HG03196 (cell line): Measurements from ENCODE around the gene SPATA9.

ENCODE experiments used
- ATAC-seq: cut with Tn5 transposase; IDR thresholded peaks from one replicate; pipeline ENCODE4 v1.9.1; 2021; ENCODE audit not compliant: unreplicated experiment

The SPATA9 gene, protein sequence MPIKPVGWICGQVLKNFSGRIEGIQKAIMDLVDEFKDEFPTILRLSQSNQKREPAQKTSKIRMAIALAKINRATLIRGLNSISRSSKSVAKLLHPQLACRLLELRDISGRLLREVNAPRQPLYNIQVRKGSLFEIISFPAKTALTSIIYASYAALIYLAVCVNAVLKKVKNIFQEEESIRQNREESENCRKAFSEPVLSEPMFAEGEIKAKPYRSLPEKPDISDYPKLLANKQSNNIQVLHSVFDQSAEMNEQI

DNA sequence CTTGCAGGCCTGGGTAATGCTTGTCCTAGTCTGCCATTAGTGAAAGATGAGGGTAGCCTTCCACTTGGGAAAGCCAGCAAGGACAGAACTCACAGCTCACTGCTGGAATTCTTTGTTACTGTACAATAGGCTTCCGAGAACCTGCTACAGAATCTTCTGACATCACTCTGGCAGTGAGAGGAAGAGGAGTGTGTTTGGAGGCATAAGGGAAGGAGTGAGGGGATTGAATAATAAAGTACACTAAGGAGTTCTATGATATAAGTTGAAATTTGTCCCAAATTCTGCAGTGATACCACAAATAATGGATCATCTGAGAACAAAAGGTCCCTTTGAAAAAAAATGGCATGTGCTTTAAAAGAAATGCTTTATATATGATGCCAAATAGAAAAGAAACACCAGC lies at the start of gene SPATA9:
TSS of gene SPATA9 (minus strand) at position 101 of the 400 bp plus-strand sequence. CDS start 137 bp downstream, outside the sequence.
- ATAC-seq: no peak

DNA sequence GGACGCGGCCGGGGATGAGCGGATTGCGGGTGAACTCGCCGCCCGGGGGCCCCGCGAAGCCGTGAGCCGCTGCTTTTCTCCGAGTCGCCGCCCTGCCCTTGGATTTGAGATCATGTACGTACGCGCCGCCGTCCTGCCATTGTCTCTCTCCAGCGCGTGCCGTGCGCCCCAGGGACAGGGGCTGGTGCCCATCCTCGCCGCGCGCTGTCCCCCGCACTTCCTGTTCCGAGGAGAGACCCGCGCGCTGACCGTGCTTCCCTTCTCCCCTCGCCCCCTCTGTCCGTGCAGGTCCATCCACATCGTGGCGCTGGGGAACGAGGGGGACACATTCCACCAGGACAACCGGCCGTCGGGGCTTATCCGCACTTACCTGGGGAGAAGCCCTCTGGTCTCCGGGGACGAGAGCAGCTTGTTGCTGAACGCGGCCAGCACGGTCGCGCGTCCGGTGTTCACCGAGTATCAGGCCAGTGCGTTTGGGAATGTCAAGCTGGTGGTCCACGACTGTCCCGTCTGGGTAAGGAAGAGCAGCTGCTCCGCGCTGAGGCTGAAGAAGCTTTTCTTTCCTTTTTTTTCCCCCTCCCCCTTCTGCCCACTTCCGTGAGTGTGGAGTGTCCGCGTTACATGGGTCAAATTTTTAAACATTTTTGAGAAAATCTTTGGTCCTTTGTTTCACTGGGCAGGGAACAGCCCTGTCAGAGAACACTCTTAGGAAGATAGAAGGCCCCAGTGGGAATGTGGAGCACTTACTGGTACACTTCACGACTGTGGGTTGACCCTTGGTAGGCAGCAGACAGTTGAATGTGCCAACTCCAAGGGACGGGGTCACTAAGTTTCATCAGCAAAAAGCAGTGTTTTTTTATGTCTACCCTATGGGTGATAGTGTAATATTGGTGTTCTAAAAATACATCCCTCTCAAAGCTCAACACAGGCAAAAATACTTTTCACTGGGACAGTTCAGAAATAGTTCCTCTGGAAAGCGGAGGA lies 49.1 kb upstream of the SPATA9 start:
- ATAC-seq: peak; percentile 22

DNA sequence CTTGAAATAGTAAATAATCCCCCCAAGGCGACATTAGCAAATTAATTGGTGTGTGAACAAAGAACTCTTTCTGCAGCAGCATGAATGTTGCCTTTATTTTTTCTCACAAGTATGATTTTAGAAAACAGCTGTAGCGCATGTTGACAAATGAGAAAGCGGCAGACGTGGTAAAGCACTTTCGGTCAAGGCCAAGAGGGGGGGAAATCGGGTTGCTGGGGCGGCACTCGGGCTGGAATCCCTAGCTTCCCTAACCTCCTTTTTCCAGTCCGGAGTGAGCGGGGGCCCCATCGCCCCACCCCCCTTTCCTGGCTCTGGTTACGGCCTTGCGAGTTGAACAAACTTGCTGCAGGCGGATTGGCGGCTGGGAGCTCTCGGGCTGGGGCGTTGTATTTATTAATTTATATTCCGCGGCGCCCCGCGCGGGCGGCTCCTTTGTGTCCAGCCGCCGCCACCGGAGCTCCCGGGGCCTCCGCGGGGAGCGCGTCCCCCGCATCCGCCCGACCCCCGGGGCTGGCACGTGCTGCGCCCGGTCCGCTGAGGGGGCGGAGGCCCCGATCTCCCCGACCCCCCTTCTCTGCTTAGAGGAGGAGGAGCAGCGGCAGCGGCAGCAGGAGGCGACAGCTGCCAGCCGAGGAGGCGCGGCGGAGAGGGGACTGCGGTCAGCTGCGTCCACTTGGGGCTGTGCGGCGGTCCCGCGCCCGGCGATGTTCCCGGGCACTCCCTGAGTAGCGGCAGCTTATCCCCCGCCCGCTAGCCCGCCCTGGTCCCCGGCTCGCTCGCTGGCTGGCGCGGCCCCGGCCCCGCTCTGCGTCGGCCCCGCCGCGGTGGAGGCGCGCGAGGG lies 48.2 kb upstream of the SPATA9 start, which contains the start of gene RHOBTB3:
TSS of gene RHOBTB3 (plus strand) at position 607 of the 841 bp plus-strand sequence. CDS start 347 bp downstream, outside the sequence.
- ATAC-seq: peak; percentile 39

DNA sequence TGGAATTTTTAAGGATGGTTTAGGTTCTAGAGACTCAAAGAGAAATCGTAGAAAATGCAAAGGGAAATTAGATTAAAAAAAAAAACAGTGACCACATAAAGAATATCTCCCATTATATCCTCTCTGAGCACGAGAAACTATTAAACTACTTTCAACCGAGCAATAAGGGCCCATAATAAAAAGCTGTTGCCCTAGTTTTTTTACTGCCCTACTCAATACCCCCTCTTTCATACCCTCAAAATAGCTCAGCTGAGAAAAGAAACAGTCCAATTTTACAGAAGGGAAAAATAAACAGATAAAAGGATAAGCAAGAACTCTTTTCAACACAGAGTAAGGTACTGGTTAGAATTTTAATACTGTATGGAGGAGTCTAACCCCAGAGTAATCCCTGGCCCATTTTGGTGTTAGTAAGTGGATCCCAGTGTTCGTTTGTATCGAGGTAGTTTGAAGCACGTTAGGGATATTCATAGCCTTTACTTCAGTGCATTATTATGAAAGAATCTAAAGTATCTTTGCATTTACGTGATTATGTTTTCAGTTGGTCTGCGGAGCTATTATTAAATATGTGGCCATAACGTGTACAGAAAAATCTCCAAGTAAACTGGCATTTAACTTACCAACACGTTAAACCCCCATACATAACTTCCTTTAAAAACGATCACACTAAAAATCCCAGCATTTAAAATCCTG lies 47.4 kb upstream of the SPATA9 start:
- no peak for ATAC-seq

DNA sequence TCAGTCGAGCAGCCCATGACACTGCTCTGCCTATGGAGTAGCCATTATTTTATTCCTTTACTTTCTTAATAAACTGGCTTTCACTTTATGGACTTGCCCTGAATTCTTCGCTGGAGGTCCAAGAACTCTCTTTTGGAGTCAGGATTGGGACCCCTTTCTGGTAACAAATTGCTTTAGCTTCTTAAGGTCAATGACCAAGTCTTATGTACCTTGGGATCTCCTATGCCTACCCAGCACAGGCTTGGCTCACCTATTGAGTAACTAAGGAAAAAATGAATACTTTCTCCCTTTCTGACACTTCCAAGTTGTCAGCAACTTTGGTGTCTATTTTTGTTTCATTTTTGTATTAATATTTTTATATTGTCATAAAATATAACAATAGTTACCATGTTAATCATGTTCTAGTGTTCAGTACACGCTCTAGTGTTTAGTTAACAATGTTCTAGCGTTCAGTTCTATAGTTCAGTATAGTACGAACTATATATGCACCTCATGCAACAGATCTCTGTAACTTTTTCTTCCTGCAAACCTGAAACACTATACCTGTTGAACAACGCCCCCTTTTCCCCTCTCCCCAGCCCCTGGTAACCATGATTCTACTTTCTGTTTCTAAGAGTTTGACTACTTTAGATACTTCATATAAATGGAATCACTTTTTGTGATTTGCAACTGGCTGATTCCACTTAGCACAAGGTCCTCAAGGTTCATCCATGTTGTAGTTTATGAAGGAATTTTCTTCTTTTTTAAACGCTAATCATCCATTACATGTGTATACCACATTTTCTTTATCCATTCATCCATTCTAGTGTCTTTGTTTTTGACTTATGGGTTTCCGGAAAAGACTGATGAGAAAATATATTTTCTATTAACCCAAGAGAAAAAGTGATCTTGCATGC lies 46.6 kb upstream of the SPATA9 start:
- ATAC-seq: no peak

DNA sequence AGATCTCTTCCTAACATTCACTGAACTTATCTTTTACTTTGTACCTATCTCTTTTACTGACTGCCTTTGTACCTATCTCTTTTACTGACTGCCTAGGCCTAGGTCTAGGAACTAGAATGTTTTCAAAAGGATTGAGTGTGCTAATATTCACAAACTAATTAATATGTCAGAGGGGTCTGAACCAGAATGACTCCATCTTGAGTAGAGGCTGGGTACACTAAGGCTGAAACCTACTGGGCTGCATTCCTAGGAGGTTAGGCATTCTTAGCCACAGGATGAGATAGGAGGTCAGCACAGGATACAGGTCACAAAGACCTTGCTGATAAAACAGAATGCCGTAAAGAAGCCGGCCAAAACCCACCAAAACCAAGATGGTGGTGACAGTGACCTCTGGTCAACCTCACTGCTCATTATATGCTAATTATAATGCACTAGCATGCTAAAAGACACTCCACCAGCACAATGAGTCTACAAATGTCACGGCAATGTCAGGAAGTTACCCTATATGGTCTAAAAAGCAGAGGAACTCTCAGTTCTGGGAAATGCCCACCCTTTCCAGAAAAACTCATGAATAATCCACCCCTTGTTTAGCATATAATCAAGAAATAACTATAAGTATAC lies 45.8 kb upstream of the SPATA9 start:
- no peak for ATAC-seq

DNA sequence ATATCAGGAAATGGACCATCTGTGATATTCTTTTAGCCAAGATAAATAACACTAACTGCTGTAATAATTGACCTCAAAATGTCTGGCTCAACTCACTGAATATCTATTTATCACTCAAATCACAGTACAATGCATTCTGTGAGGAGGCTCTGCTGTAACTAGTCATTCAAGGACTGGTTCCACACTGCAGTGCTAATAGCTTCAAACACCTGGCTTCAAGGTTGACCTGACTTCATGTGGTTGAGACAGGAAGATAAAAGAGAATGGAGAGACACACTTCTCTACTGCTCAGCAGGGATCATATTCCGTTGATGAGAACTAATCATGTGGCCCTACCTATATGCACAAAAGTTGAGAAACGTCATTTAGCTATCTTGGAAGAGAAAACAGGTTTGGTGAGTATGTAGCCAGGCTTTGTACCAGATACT lies 45.0 kb upstream of the SPATA9 start:
- ATAC-seq: no peak

DNA sequence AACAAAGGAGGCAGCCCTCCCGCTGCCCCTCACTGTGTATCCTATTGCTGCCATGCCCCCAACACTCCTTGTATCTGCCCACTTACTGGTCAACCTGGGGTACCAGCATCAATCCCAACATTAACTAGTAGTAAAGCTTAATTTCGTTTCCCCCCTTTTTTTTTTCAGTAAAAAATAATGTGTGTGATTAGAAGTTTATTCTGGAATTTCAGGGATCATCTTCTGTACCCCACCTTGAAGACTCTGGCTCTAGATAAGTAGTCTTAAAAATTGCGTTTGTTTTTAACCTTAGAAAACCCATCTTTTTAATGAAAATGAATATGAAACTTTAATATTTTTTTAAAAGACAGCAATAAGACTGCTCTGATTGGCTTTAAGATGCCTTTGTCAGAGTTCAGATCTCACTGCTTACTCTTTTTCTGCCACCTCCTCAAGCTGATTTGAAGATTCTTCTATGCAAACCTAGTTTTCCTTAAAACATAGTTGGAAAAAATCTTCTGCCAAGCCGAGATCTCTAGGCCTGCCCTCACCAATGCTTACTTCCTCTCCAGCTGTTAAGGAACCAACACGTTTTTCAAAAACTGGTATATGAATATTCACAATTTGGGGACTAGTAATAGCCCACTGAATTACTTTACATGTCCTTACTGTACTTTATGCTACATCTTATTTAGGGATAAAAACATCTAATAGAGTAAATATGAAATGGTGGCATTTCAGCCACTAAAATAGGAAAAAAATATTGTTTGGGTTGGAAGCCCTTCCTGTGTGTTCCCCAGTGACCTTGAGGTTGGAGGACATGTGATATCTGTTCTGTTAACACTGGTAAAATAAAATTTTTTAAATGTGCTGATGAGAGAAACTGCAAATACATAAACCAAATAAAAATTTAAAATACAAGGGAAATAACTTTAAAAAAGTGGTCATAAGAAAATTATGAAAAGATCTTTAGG lies 44.3 kb upstream of the SPATA9 start:
- no peak for ATAC-seq

DNA sequence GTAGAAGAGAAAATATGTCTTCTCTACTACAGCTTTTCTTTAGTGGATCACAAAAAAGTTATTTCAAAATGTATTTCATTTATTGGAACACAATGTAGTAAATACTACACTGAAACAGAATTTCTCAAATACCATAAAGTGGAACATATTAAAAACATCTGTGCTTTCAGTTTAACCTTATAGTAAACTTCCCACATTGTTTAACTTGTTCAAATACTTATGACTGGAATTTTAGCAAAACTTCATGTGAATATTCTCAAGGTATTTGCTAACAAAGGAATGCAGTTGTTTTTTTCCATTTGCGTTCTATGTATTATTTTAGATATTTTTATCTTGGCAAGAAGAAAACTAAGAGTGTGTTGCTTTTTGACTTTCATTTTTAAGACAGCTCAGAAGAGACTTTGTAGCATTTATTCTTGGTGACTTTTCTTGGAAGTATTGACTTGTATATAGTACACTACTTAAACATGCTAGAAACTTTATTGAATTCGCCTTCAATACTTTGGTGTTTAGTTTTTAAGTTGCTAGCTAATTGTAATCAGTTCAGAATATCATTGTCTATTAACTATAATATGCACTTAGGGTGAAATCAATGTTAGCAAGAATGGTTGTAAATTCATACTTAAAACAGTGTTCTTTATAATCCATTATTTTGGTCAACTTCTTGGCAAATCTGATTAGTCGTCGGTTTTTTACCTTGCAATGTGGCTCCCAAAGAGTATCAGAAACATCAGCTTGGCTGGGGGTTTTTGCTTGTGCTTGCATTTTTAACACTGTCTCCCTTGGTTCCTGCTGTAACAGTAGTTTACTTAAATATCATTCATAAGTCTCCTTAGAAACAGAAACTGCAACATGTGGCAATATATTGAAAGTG lies 43.4 kb upstream of the SPATA9 start:
- ATAC-seq: peak; percentile 28

DNA sequence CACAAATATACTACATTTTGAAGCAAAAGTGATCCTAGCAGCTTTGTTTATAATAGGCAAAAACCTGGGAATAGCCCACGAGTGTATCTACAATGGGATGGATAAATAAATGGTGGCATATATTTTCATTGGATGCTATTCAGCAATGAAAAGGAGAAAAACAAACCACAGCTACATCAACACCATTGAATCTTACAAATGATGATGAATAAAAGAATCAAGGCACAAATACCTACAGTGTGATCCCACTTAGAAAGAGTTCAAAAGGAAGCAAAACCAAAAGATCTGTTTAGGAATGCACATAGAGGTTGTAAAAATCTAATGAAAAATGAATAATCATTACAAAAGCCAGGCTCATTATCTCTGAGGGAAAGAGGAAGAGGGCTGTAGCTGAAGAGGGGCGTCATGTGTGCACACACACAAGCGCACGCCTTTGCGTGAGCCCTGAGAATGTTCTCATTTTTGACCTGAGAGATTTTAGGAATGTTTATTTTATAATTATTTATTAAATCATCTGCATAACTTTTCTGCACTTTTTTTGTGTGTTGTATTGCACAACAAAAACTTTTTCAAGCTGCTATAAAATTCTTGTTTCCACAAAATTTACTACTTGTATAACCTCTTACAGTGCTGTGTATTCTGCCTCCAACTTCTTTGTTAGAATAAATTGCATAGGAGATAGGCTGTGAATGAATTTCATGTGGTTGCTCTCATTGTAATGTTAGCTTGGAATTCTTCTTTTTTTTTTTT lies 42.5 kb upstream of the SPATA9 start:
- no peak for ATAC-seq

DNA sequence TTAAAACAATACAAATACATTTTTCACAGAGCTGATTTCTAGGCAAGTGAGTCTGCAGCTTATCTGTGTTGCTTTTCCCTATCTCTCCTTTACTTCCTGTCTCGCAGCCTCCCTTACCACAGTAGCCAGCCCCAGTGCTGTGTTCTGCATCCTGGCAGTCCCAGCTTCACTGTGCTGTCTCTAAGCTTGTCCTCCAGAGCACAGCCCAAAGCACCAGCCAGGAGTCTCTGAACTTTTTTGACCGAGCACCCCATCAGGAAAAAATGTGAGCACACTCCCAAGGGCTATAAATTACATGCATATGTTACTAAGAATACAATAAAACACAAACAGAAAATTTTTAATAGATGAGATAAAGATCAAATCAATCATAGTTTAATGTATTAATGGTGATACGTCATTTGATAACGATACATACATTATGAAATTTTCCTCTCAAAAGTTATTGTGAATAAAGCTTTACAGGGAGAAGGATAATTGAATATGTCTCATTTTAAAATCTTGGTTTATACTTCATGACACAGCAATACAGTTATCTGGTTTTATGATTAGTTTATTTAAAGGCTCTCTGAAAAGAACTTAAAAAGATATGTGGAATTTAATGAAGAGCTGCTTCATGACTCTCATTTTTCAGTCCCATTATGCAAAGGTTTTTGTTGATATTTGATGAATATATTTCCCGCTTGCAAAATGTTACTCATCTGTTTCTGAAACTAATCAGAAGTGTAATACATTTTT lies 41.0 kb upstream of the SPATA9 start:
- no peak for ATAC-seq

DNA sequence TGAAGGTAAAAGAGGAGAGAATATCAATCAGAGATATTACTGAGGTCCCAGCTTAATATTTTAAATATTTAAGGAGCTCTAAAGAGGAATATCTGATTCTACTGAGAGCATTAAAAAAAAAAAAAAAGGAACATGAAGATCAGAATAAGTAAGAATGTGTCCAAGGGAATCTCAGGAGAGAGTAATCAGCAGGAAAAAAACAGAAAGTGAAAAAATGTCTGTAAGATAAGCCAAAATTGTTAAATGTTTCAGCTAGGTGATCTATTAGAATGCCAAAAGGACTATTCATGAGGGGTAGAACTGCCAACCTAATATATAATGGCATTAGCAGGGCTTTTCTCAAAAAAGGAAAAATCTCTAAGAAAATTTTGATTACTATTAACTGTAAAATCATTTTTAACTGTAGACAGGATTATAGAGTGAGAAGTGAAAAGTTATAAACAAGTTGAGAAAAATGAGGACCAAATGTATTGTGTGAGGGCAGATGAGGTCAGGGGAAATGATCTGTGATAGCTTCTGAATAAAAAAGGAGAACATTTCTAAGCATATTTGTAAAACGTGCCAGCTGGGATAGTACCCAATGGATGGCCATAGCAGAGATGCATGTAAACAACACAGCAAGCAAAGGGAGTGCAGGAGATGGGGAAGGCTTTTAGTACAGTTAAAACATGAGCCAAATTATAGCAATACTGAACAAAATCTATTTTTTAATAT lies 38.9 kb upstream of the SPATA9 start:
- no peak for ATAC-seq

DNA sequence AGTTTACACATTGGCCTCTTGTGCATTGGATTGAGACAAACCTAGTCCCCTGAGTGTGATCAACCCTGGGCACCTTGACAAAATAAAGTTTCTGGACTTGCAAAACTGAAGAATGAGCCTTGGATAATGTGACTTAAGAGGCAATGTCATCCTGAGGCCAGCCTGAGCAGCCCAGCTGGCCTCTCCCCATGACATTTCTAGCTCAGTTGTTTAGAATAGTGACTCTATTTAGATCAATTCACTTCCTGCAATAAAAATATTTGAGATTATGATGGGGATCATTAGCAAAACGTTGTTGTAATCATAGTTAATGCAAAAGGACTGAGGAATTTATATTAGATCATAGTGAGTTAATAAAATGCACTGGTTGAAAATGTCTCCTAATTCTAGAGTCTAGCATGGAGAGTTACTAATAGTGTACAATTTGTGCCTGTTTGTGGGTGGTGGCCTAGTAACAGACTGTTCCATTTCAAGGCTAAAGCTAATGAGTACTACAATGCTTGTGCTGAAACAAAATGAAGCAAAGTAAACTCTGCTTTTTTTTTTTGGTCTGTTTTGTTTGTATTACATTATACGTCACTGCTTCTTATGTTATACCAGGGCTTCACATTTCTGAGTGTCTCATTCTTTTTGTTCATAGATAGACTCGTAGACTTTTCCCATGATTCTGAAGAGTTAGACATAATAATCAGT lies 37.4 kb upstream of the SPATA9 start:
- ATAC-seq: no peak

DNA sequence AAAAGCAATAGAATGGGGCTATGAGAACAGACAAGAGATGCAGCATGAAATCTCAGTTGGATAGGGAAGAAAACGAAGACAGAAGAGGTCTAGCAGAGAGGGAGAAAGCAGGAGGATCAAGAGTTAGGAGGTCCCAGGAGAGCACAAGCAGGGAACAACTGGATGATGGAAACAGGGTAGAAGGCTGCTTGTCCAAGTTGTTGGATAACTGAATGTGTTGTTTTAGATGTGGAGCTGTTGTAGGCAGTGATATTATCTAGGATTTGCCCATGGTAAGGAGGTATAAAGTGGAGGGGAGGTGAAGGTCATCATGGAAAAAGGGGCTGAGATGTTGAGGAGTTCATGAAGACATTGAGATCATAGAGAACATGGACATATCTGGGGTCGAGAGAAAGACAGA lies 35.9 kb upstream of the SPATA9 start:
- no peak for ATAC-seq
